Panc1 (cell line): ENCODE data around the gene HNRNPAB. TPM values are rescaled to one million over a fixed set of nuclear protein-coding genes. Genes with fewer than 3 reads are reported as not detected.

Source experiments
- ATAC-seq: fragments of 200-7000 bp; cut with Tn5 transposase; 2 replicates; pipeline ENCODE4 v1.9.1; 2020; ENCODE audit warnings: mild to moderate bottlenecking, moderate library complexity
- BruUV-seq: library from RNA; stranded (reverse); fragments of 400-500 nt; replicated peaks from 2 replicates; lab custom pipeline; 2021; lab: Mats Ljungman, UMichigan
- CTCF ChIA-PET: fragments of 300-600 bp; sonication (Branson Sonifier 250); formaldehyde crosslinking; loops from one replicate; lab custom pipeline; 2022; ENCODE audit warnings: antibody characterized with exemption; lab: Charles Lee
- POLR2A ChIA-PET: fragments of 300-600 bp; sonication (Branson Sonifier 250); formaldehyde crosslinking; loops from one replicate; lab custom pipeline; 2022; ENCODE audit warnings: antibody characterized with exemption; lab: Charles Lee
- DNase-seq: peaks from one replicate; pipeline ENCODE4 v3.0.0-alpha.2; 2010; ENCODE audit warnings: low read depth, low spot score
- H3K27ac ChIP-seq: 2 replicates; pipeline ENCODE4 v1.5.1; 2011; ENCODE audit warnings: mild to moderate bottlenecking, low read length, inconsistent platforms
- H3K27me3 ChIP-seq: fragments of 200-500 bp; sonication (Bioruptor generic); 2 replicates; pipeline ENCODE4 v1.6.0; 2014; ENCODE audit warnings: low read length, inconsistent platforms; ENCODE audit not compliant: control insufficient read depth, insufficient read depth
- H3K36me3 ChIP-seq: fragments of 200-500 bp; sonication (Bioruptor generic); 2 replicates; pipeline ENCODE4 v1.5.1; 2014; ENCODE audit warnings: inconsistent platforms, mild to moderate bottlenecking, low read length, moderate library complexity; ENCODE audit not compliant: control insufficient read depth, insufficient read depth
- H3K4me1 ChIP-seq: 2 replicates; pipeline ENCODE4 v1.5.1; 2011; ENCODE audit warnings: inconsistent platforms, mild to moderate bottlenecking, low read length, moderate library complexity; ENCODE audit not compliant: control insufficient read depth, insufficient read depth
- H3K4me3 ChIP-seq, 2 experiments: 2 replicates each; pipeline ENCODE4 v1.5.1; 2011 to 2012; ENCODE audit warnings: low read depth in 2 of 2, low read length in 2 of 2, mild to moderate bottlenecking in 2 of 2, inconsistent platforms in 1 of 2, moderate library complexity in 1 of 2
- H3K9me3 ChIP-seq: fragments of 200-500 bp; sonication (Bioruptor generic); 2 replicates; pipeline ENCODE4 v1.5.1; 2014; ENCODE audit warnings: low read depth, mild to moderate bottlenecking, inconsistent platforms, low read length, moderate library complexity; ENCODE audit not compliant: control insufficient read depth, insufficient read depth
- POLR2AphosphoS5 ChIP-seq: IDR thresholded peaks from 2 replicates; pipeline ENCODE4 v1.6.1; 2012; ENCODE audit warnings: mild to moderate bottlenecking, low read depth, low read length, moderate library complexity
- SIN3A ChIP-seq: IDR thresholded peaks from 2 replicates; pipeline ENCODE4 v1.6.1; 2012; ENCODE audit warnings: low read depth, mild to moderate bottlenecking, low read length, moderate library complexity, borderline replicate concordance; ENCODE audit not compliant: insufficient read depth
- TCF7L2 ChIP-seq: IDR thresholded peaks from 2 replicates; pipeline ENCODE4 v1.6.1; 2011; ENCODE audit warnings: mild to moderate bottlenecking, low read depth, low read length, inconsistent platforms
- in situ Hi-C: cut with HindIII; loops from 2 replicates; pipeline ENCODE4 v1.10.0; 2016; ENCODE audit warnings: low sequenced_read_pairs, low pct_unique_long_range_greater_than_20kb
- intact Hi-C: fragments of 100-400 bp; cut with micrococcal nuclease; formaldehyde crosslinking; loops from one replicate; pipeline ENCODE4 v1.10.0; 2022; ENCODE audit not compliant: unreplicated experiment
- total RNA-seq: library from RNA; stranded (reverse); gene quantifications from one replicate; pipeline ENCODE4 v1.2.1, GENCODE V29; 2021; ENCODE audit not compliant: unreplicated experiment
- TF ChIP-seq, protein P1 (sequence below): fragments of 450-650 bp; IDR thresholded peaks from 2 replicates; pipeline ENCODE4 v1.5.1; 2017; ENCODE audit warnings: mild to moderate bottlenecking
- TF ChIP-seq, protein P2 (sequence below), 2 experiments: IDR thresholded peaks; 2 replicates each; pipeline ENCODE4 v1.6.1; 2011 to 2012; ENCODE audit warnings: low read depth in 2 of 2, control low read depth in 1 of 2, low read length in 1 of 2, mild to moderate bottlenecking in 1 of 2, moderate library complexity in 1 of 2; ENCODE audit not compliant: insufficient read depth in 1 of 2

HNRNPAB gene
- total RNA-seq, 1 experiment from 2014 or later, result 273 TPM

DNA sequence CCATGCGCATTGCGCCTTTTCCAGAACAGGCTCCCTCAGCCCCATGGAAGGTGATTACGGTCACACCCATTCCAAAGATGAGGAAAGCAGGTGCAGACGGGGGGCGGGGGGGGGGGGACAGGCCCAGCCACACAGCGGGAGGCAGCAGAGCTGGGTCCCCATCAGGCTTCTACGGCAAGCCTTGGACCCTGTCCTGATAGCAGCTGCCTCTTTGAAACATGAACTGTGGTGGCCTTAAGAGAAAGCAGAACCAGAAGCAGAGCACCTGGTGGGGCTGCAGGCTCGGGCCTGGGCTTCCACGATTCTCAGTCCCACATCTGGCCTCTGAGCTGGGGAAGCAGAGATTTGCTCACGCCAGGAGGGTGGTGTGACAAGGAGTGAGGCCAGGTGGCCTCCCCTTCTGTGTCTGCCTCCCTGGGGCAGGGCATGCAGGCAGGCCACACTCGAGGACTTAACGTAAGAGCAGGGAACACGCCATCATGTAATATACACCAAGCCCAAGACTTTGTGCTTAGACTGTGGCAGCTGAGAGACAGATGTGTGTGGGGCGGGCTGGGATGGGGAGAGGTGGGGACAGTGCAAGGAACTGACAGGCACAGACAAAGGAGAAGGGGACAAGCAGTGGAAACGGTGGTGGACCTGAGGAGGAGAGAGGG, 42.4 kb downstream of the HNRNPAB start:
- no peak overlapping the region for H3K27ac ChIP-seq
- no peaks in the 10 kb centered on the region for H3K4me1 ChIP-seq
- no peaks in the 10 kb centered on the region for H3K27me3 ChIP-seq
- no peaks in the 10 kb centered on the region for H3K9me3 ChIP-seq
- no peaks in the 10 kb centered on the region for H3K36me3 ChIP-seq
- no peak for TF ChIP-seq SIN3A
- TF ChIP-seq, protein P1, sequence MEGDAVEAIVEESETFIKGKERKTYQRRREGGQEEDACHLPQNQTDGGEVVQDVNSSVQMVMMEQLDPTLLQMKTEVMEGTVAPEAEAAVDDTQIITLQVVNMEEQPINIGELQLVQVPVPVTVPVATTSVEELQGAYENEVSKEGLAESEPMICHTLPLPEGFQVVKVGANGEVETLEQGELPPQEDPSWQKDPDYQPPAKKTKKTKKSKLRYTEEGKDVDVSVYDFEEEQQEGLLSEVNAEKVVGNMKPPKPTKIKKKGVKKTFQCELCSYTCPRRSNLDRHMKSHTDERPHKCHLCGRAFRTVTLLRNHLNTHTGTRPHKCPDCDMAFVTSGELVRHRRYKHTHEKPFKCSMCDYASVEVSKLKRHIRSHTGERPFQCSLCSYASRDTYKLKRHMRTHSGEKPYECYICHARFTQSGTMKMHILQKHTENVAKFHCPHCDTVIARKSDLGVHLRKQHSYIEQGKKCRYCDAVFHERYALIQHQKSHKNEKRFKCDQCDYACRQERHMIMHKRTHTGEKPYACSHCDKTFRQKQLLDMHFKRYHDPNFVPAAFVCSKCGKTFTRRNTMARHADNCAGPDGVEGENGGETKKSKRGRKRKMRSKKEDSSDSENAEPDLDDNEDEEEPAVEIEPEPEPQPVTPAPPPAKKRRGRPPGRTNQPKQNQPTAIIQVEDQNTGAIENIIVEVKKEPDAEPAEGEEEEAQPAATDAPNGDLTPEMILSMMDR, result no peak
- TF ChIP-seq, protein P2, sequence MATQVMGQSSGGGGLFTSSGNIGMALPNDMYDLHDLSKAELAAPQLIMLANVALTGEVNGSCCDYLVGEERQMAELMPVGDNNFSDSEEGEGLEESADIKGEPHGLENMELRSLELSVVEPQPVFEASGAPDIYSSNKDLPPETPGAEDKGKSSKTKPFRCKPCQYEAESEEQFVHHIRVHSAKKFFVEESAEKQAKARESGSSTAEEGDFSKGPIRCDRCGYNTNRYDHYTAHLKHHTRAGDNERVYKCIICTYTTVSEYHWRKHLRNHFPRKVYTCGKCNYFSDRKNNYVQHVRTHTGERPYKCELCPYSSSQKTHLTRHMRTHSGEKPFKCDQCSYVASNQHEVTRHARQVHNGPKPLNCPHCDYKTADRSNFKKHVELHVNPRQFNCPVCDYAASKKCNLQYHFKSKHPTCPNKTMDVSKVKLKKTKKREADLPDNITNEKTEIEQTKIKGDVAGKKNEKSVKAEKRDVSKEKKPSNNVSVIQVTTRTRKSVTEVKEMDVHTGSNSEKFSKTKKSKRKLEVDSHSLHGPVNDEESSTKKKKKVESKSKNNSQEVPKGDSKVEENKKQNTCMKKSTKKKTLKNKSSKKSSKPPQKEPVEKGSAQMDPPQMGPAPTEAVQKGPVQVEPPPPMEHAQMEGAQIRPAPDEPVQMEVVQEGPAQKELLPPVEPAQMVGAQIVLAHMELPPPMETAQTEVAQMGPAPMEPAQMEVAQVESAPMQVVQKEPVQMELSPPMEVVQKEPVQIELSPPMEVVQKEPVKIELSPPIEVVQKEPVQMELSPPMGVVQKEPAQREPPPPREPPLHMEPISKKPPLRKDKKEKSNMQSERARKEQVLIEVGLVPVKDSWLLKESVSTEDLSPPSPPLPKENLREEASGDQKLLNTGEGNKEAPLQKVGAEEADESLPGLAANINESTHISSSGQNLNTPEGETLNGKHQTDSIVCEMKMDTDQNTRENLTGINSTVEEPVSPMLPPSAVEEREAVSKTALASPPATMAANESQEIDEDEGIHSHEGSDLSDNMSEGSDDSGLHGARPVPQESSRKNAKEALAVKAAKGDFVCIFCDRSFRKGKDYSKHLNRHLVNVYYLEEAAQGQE (IDR thresholded peaks at IDR 0.05; ENCODE audit: insufficient read depth in 1 of 2, low read depth in 2 of 2, low read length in 1 of 2), result no peak
- ChIA-PET POLR2A (no interaction called here), CTCF (no interaction called here)
- no peak for DNase-seq
- no peak overlapping the region for H3K4me3 ChIP-seq
- no peak for ATAC-seq
- in situ Hi-C loops, result no loop called here
- intact Hi-C loops, result no loop called here
- BruUV-seq, result no TSS peak

- BruUV-seq, result no TSS peak
- in situ Hi-C loops, result no loop called here
- no peak overlapping the region for H3K4me3 ChIP-seq
These were observed 43.4 kb downstream of the HNRNPAB start for GRCh38 chr5:178247481-178248456.

More at GRCh38 chr5:178247481-178248456, 43.4 kb downstream of the HNRNPAB start:
- no peak for DNase-seq
- H3K27ac ChIP-seq, result no peak overlapping the region
- H3K36me3 ChIP-seq, result no peaks in the 10 kb centered on the region
- TF ChIP-seq, protein P1, result no peak
- TF ChIP-seq, protein P2 (IDR thresholded peaks at IDR 0.05; ENCODE audit: insufficient read depth in 1 of 2, low read depth in 2 of 2, low read length in 1 of 2), result no peak
- TF ChIP-seq SIN3A (no peak), TCF7L2 (no peak), POLR2AphosphoS5 (no peak)
- intact Hi-C loops, result no loop called here
- POLR2A ChIA-PET, result no interaction called here
- CTCF ChIA-PET, result no interaction called here
- H3K9me3 ChIP-seq, result no peaks in the 10 kb centered on the region
- H3K4me1 ChIP-seq, result no peaks in the 10 kb centered on the region
- H3K27me3 ChIP-seq, result no peaks in the 10 kb centered on the region
- ATAC-seq, result peak; percentile 28; the same call in 1 of the 2 replicates
